HepG2 (cell line): ENCODE measurements around the gene AKNA. TPM values are rescaled to one million over a fixed set of nuclear protein-coding genes. Genes with fewer than 3 reads are reported as not detected.

Experiments
- ATAC-seq: fragments of 200-7000 bp; cut with Tn5 transposase; 3 replicates; pipeline ENCODE4 v1.9.1; 2020; ENCODE audit warnings: mild to moderate bottlenecking, moderate library complexity
- BruUV-seq: library from RNA; stranded (reverse); fragments of 400-500 nt; replicated peaks from 2 replicates; lab custom pipeline; 2021; lab: Mats Ljungman, UMichigan
- CTCF ChIA-PET: fragments of 300-600 bp; formaldehyde crosslinking; extraction: SDS; loops from one replicate; lab custom pipeline; 2021; ENCODE audit warnings: low total read pairs, inconsistent platforms, low intra/inter-chr PET ratio; lab: Yijun Ruan, JAX
- POLR2A ChIA-PET: fragments of 350-600 bp; sonication (Branson Sonifier 250); formaldehyde crosslinking; loops from one replicate; lab custom pipeline; 2020; ENCODE audit warnings: antibody characterized with exemption, inconsistent platforms; lab: Yijun Ruan, JAX
- DNase-seq: peaks from one replicate; pipeline ENCODE4 v3.0.0-alpha.2; 2015; ENCODE audit warnings: low spot score
- FAIRE-seq: peaks from 3 replicates; lab custom pipeline; 2011; peaks lifted over from hg19 to GRCh38; lab: Jason Lieb, UNC
- H2AFZ ChIP-seq: one replicate; pipeline ENCODE4 v1.6.1; 2011; ENCODE audit warnings: low read length, inconsistent platforms
- H3K27ac ChIP-seq: fragments of 300-600 bp; 3 replicates; pipeline ENCODE4 v1.8.0; 2011; ENCODE audit warnings: mixed run types, mild to moderate bottlenecking, mixed read lengths, low read length, inconsistent platforms; ENCODE audit not compliant: insufficient read depth; ENCODE audit errors: extremely low read length
- H3K27me3 ChIP-seq, 2 experiments: fragments of 200-600 bp in 1 of 2; 2 replicates in 1 of 2; 3 replicates in 1 of 2; pipeline versions ENCODE4 v1.6.0 to v1.8.0; 2011; ENCODE audit warnings: low read length in 2 of 2, mild to moderate bottlenecking in 2 of 2, moderate library complexity in 2 of 2, inconsistent platforms in 1 of 2; ENCODE audit not compliant: insufficient read depth in 2 of 2, control insufficient read depth in 1 of 2
- H3K36me3 ChIP-seq, 2 experiments: fragments of 200-600 bp in 1 of 2; replicated peaks in 1 of 2; 2 replicates in 1 of 2; 3 replicates in 1 of 2; pipeline versions ENCODE4 v1.5.1 to v1.8.0; 2011; ENCODE audit warnings: low read length in 2 of 2, inconsistent platforms in 1 of 2; ENCODE audit not compliant: insufficient read depth in 2 of 2, control insufficient read depth in 1 of 2
- H3K4me1 ChIP-seq: 2 replicates; pipeline ENCODE4 v1.5.1; 2012; ENCODE audit warnings: low read length, inconsistent platforms; ENCODE audit not compliant: insufficient read depth
- H3K4me2 ChIP-seq: 2 replicates; pipeline ENCODE4 v1.6.0; 2011; ENCODE audit warnings: low read depth, low read length, inconsistent platforms
- H3K4me3 ChIP-seq, 3 experiments: fragments of 200-600 bp in 1 of 3; sonication (generic), shearing (Covaris generic) in 1 of 3; replicated peaks in 1 of 3; 2 replicates each; pipeline ENCODE4 v1.5.1; 2011 to 2016; ENCODE audit warnings: low read length in 3 of 3, inconsistent platforms in 2 of 3, low read depth in 2 of 3, mild to moderate bottlenecking in 2 of 3, control low read depth in 1 of 3, mixed read lengths in 1 of 3; ENCODE audit not compliant: insufficient read depth in 1 of 3
- H3K79me2 ChIP-seq: one replicate; pipeline ENCODE4 v1.6.1; 2011; ENCODE audit warnings: low read length, inconsistent platforms; ENCODE audit not compliant: insufficient read depth
- H3K9ac ChIP-seq: 2 replicates; pipeline ENCODE4 v1.6.0; 2011; ENCODE audit warnings: mild to moderate bottlenecking, low read depth, low read length, inconsistent platforms; ENCODE audit not compliant: insufficient read depth
- H3K9me3 ChIP-seq: 2 replicates; pipeline ENCODE4 v1.5.1; 2012; ENCODE audit warnings: mild to moderate bottlenecking, low read length
- H4K20me1 ChIP-seq: 2 replicates; pipeline ENCODE4 v1.6.0; 2011; ENCODE audit warnings: inconsistent platforms, mild to moderate bottlenecking, low read length, moderate library complexity; ENCODE audit not compliant: insufficient read depth
- AHR ChIP-seq: IDR thresholded peaks from 2 replicates; pipeline ENCODE4 v1.6.1; 2018; ENCODE audit warnings: missing genetic modification reagents, missing compliant biosample characterization
- CENPT ChIP-seq: sonication (generic); formaldehyde crosslinking; IDR thresholded peaks from 2 replicates; pipeline ENCODE4 v1.8.0; 2022; ENCODE audit warnings: low read depth, mild to moderate bottlenecking, moderate library complexity, missing genetic modification reagents
- FOXP1 ChIP-seq, 2 experiments: fragments of 450-650 bp in 1 of 2; IDR thresholded peaks; 2 replicates each; pipeline ENCODE4 v1.6.1; 2017 to 2018; ENCODE audit warnings: antibody characterized with exemption in 1 of 2
- JARID2 ChIP-seq: sonication (generic); formaldehyde crosslinking; IDR thresholded peaks from 2 replicates; pipeline ENCODE4 v1.8.1; 2023; ENCODE audit warnings: missing genetic modification reagents, inconsistent platforms; ENCODE audit not compliant: insufficient replicate concordance
- KDM5A ChIP-seq: fragments of 200-600 bp; sonication (generic); IDR thresholded peaks from 2 replicates; pipeline ENCODE4 v1.7.0; 2018; ENCODE audit warnings: antibody characterized with exemption, mild to moderate bottlenecking, low read length, borderline replicate concordance
- NCOA1 ChIP-seq: sonication (generic); formaldehyde crosslinking; IDR thresholded peaks from 2 replicates; pipeline ENCODE4 v1.9.0; 2021; ENCODE audit warnings: missing genetic modification reagents
- PITX1 ChIP-seq: sonication (generic); formaldehyde crosslinking; IDR thresholded peaks from 2 replicates; pipeline ENCODE4 v1.5.1; 2020; ENCODE audit warnings: mild to moderate bottlenecking, missing genetic modification reagents
- THAP11 ChIP-seq: IDR thresholded peaks from 2 replicates; pipeline ENCODE4 v1.6.1; 2016; ENCODE audit warnings: missing biosample characterization, missing genetic modification reagents
- ZBTB38 ChIP-seq: sonication (generic); formaldehyde crosslinking; IDR thresholded peaks from 2 replicates; pipeline ENCODE4 v1.5.1; 2020; ENCODE audit warnings: mild to moderate bottlenecking, missing genetic modification reagents
- ZFAT ChIP-seq: sonication (generic); formaldehyde crosslinking; conservative IDR thresholded peaks from 2 replicates; pipeline ENCODE4 v1.8.1; 2023; ENCODE audit warnings: missing genetic modification reagents, inconsistent platforms
- ZNF496 ChIP-seq: sonication (generic); formaldehyde crosslinking; IDR thresholded peaks from 2 replicates; pipeline ENCODE4 v1.8.1; 2023; ENCODE audit warnings: mild to moderate bottlenecking, moderate library complexity, missing genetic modification reagents; ENCODE audit not compliant: insufficient replicate concordance
- WGBS: methylation state at CpG from one replicate; pipeline ENCODE4 v1.1.6; 2017; ENCODE audit warnings: low lambda C conversion rate; 5-methylcytosine and 5-hydroxymethylcytosine counted together
- in situ Hi-C: cut with HindIII; loops from 2 replicates; pipeline ENCODE4 v1.10.0; 2017; ENCODE audit warnings: low pct_unique_long_range_greater_than_20kb; ENCODE audit not compliant: extremely low pct_ligation_motif_present
- intact Hi-C: fragments of 100-400 bp; cut with micrococcal nuclease; formaldehyde crosslinking; loops from one replicate; pipeline ENCODE4 v1.10.0; 2022; ENCODE audit not compliant: unreplicated experiment
- polyA plus RNA-seq, 8 experiments: library from polyadenylated mRNA; depleted of rRNA in 3 of 8; stranded (reverse) in 7 of 8; unstranded in 1 of 8; fragments of >200 nt; fragmentation: Illumina TruSeq in 4 of 8; extraction: Trizol in 4 of 8; gene quantifications; 2 replicates each; pipeline versions ENCODE4 v1.2.1 to v1.2.3, GENCODE V29; 2011 to 2016; ENCODE audit warnings: low read depth in 4 of 8, missing spikeins in 1 of 8, mixed read lengths in 1 of 8; ENCODE audit not compliant: insufficient read depth in 1 of 8
- total RNA-seq, 5 experiments: library from RNA; depleted of rRNA; stranded (reverse); fragments of >200 nt; fragmentation: Illumina TruSeq; extraction: Trizol; gene quantifications; 2 replicates each; pipeline ENCODE4 v1.2.3, GENCODE V29; 2016; ENCODE audit warnings: low read depth in 1 of 5
- TF ChIP-seq, protein P1 (sequence below): sonication (generic); formaldehyde crosslinking; IDR thresholded peaks from 2 replicates; pipeline ENCODE4 v1.4.0; 2020; ENCODE audit warnings: missing genetic modification reagents
- TF ChIP-seq, protein P2 (sequence below): IDR thresholded peaks from 2 replicates; pipeline ENCODE4 v1.6.1; 2016; ENCODE audit warnings: mild to moderate bottlenecking

AKNA gene
- total and polyA plus RNA-seq, 2 of the 13 experiments (the other 11 are each of a cell fraction or from before 2014, with no cell fraction given): 3.0 to 3.1 TPM

- TF ChIP-seq, protein P1, sequence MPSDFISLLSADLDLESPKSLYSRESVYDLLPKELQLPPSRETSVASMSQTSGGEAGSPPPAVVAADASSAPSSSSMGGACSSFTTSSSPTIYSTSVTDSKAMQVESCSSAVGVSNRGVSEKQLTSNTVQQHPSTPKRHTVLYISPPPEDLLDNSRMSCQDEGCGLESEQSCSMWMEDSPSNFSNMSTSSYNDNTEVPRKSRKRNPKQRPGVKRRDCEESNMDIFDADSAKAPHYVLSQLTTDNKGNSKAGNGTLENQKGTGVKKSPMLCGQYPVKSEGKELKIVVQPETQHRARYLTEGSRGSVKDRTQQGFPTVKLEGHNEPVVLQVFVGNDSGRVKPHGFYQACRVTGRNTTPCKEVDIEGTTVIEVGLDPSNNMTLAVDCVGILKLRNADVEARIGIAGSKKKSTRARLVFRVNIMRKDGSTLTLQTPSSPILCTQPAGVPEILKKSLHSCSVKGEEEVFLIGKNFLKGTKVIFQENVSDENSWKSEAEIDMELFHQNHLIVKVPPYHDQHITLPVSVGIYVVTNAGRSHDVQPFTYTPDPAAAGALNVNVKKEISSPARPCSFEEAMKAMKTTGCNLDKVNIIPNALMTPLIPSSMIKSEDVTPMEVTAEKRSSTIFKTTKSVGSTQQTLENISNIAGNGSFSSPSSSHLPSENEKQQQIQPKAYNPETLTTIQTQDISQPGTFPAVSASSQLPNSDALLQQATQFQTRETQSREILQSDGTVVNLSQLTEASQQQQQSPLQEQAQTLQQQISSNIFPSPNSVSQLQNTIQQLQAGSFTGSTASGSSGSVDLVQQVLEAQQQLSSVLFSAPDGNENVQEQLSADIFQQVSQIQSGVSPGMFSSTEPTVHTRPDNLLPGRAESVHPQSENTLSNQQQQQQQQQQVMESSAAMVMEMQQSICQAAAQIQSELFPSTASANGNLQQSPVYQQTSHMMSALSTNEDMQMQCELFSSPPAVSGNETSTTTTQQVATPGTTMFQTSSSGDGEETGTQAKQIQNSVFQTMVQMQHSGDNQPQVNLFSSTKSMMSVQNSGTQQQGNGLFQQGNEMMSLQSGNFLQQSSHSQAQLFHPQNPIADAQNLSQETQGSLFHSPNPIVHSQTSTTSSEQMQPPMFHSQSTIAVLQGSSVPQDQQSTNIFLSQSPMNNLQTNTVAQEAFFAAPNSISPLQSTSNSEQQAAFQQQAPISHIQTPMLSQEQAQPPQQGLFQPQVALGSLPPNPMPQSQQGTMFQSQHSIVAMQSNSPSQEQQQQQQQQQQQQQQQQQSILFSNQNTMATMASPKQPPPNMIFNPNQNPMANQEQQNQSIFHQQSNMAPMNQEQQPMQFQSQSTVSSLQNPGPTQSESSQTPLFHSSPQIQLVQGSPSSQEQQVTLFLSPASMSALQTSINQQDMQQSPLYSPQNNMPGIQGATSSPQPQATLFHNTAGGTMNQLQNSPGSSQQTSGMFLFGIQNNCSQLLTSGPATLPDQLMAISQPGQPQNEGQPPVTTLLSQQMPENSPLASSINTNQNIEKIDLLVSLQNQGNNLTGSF (CRISPR knock-in tag): no peak
- TF ChIP-seq JARID2 (CRISPR knock-in tag): no peak
- TF ChIP-seq THAP11 (CRISPR knock-in tag): no peak
- TF ChIP-seq NCOA1 (CRISPR knock-in tag): no peak
- no peak for TF ChIP-seq PITX1 (CRISPR knock-in tag)
- no peak for TF ChIP-seq ZBTB38 (CRISPR knock-in tag)
- TF ChIP-seq, all 625 proteins: peak for 0
These were observed 31.0 kb downstream of the AKNA start (continued) for GRCh38 chr9:114356792-114357191.

GRCh38 chr9:114355821-114356220, 32.0 kb downstream of the AKNA start:
- no peak overlapping the region for H3K4me3 ChIP-seq
- 96% methylated on average over 6 of the region's 6 CpGs for WGBS
- no peak overlapping the region for H2AFZ ChIP-seq
- H3K27ac ChIP-seq: no peak overlapping the region
- CTCF ChIA-PET: no interaction called here
- no peak for TF ChIP-seq AHR
- TF ChIP-seq, protein P2, sequence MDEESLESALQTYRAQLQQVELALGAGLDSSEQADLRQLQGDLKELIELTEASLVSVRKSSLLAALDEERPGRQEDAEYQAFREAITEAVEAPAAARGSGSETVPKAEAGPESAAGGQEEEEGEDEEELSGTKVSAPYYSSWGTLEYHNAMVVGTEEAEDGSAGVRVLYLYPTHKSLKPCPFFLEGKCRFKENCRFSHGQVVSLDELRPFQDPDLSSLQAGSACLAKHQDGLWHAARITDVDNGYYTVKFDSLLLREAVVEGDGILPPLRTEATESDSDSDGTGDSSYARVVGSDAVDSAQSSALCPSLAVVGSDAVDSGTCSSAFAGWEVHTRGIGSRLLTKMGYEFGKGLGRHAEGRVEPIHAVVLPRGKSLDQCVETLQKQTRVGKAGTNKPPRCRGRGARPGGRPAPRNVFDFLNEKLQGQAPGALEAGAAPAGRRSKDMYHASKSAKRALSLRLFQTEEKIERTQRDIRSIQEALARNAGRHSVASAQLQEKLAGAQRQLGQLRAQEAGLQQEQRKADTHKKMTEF: no peak
- TF ChIP-seq ZNF496 (CRISPR knock-in tag): no peak
- no peak for TF ChIP-seq CENPT (CRISPR knock-in tag)
- TF ChIP-seq FOXP1 (IDR thresholded peaks at IDR 0.05): no peak
- TF ChIP-seq FOXP1 (CRISPR knock-in tag; IDR thresholded peaks at IDR 0.05): no peak
- TF ChIP-seq KDM5A: no peak
- TF ChIP-seq ZFAT (CRISPR knock-in tag): no peak
- ATAC-seq (no peak), DNase-seq (no peak), FAIRE-seq (no peak)
- H4K20me1 ChIP-seq: no peaks in the 10 kb centered on the region
- no TSS peak for BruUV-seq
- POLR2A ChIA-PET: no interaction called here
- H3K4me2 ChIP-seq: no peak overlapping the region
- H3K79me2 ChIP-seq: no peaks in the 10 kb centered on the region
- no peaks in the 10 kb centered on the region for H3K27me3 ChIP-seq
- H3K36me3 ChIP-seq: peaks cover 0 to 32% of the 10 kb centered on the region in 2 experiments; a peak in 2 of 5 replicates
- H3K9me3 ChIP-seq: no peaks in the 10 kb centered on the region
- no peak overlapping the region for H3K9ac ChIP-seq
- in situ Hi-C loops: no loop called here
- no peaks in the 10 kb centered on the region; the same call in 1 of the 2 replicates for H3K4me1 ChIP-seq
- intact Hi-C loops: no loop called here
